K562 (cell line): ENCODE data around the gene EXOC3L2. TPM values are rescaled to one million over a fixed set of nuclear protein-coding genes. Genes with fewer than 3 reads are reported as not detected.
A peak's percentile ranks its signal among the peaks of the same experiment; 100 is the strongest.

Experiments used
- ATF7 ChIP-seq: fragments of 450-650 bp; IDR thresholded peaks from 2 replicates; pipeline ENCODE4 v1.7.1; 2014; ENCODE audit warnings: mild to moderate bottlenecking, moderate library complexity
- BCOR ChIP-seq: fragments of 450-650 bp; IDR thresholded peaks from 2 replicates; pipeline ENCODE4 v1.6.1; 2016
- CREB1 ChIP-seq, 2 experiments: sonication (generic) in 1 of 2; formaldehyde crosslinking in 1 of 2; IDR thresholded peaks; 2 replicates each; pipeline versions ENCODE4 v1.6.1 to v1.8.0; 2012 to 2022; ENCODE audit warnings: inconsistent platforms in 1 of 2, mild to moderate bottlenecking in 1 of 2, missing genetic modification reagents in 1 of 2, moderate library complexity in 1 of 2
- CREM ChIP-seq: IDR thresholded peaks from 2 replicates; pipeline ENCODE4 v1.6.1; 2014; ENCODE audit warnings: antibody characterized with exemption, low read depth
- DIDO1 ChIP-seq: fragments of 450-650 bp; IDR thresholded peaks from 2 replicates; pipeline ENCODE4 v1.6.1; 2016; ENCODE audit warnings: low read depth, missing biosample characterization, missing genetic modification characterization
- MTA3 ChIP-seq: fragments of 450-650 bp; formaldehyde crosslinking; IDR thresholded peaks from 2 replicates; pipeline ENCODE4 v1.6.1; 2017; ENCODE audit warnings: mild to moderate bottlenecking, borderline replicate concordance
- RBM25 ChIP-seq: fragments of 200-400 bp; formaldehyde crosslinking; IDR thresholded peaks from 2 replicates; pipeline ENCODE4 v1.6.1; 2018; ENCODE audit warnings: low read length, low read depth, moderate library complexity; ENCODE audit not compliant: severe bottlenecking
- SMARCA5 ChIP-seq: fragments of 450-650 bp; IDR thresholded peaks from 2 replicates; pipeline ENCODE4 v1.6.1; 2016
- TARDBP ChIP-seq: fragments of 450-650 bp; IDR thresholded peaks from 2 replicates; pipeline ENCODE4 v1.6.1; 2016
- TEAD4 ChIP-seq, 2 experiments: sonication (generic) in 1 of 2; formaldehyde crosslinking in 1 of 2; IDR thresholded peaks; 2 replicates each; pipeline versions ENCODE4 v1.6.1 to v1.8.0; 2012 to 2022; ENCODE audit warnings: borderline replicate concordance in 1 of 2, inconsistent platforms in 1 of 2, low read length in 1 of 2, mild to moderate bottlenecking in 1 of 2, missing genetic modification reagents in 1 of 2
- ZC3H11A ChIP-seq: IDR thresholded peaks from 2 replicates; pipeline ENCODE4 v1.6.1; 2012; ENCODE audit warnings: low read depth, low read length, improper control_type of control experiment
- ZNF717 ChIP-seq: fragments of 250-450 bp; sonication (Bioruptor Pico); IDR thresholded peaks from 2 replicates; pipeline ENCODE4 v1.5.0; 2021
- polyA plus RNA-seq, 8 experiments: library from polyadenylated mRNA; depleted of rRNA in 4 of 8; stranded (reverse) in 5 of 8; unstranded in 3 of 8; fragments of >200 nt; fragmentation: Nextera tagmentation in 2 of 8; fragmentation: Illumina TruSeq in 1 of 8; extraction: Ambion mirVana in 2 of 8; extraction: Trizol in 1 of 8; gene quantifications; 2 replicates each; pipeline versions ENCODE4 v1.2.1 to v1.2.3, GENCODE V29; 2011 to 2014; ENCODE audit warnings: inconsistent platforms in 1 of 8, missing spikeins in 1 of 8
- total RNA-seq, 7 experiments: library from RNA; depleted of rRNA in 6 of 7; stranded (reverse); fragments of >200 nt in 6 of 7; fragmentation: Illumina TruSeq in 2 of 7; extraction: Trizol in 2 of 7; gene quantifications; 2 replicates each; pipeline versions ENCODE4 v1.2.1 to v1.2.3, GENCODE V29; 2011 to 2021; ENCODE audit warnings: low replicate concordance in 1 of 7
- TF ChIP-seq, protein P1 (sequence below): fragments of 450-650 bp; formaldehyde crosslinking; IDR thresholded peaks from 2 replicates; pipeline ENCODE4 v1.4.0; 2020; ENCODE audit warnings: mild to moderate bottlenecking, mixed read lengths
- TF ChIP-seq, protein P2 (sequence below): sonication (generic); formaldehyde crosslinking; IDR thresholded peaks from 2 replicates; pipeline ENCODE4 v1.8.0; 2022; ENCODE audit warnings: missing genetic modification reagents, mild to moderate bottlenecking, moderate library complexity, borderline replicate concordance
- TF ChIP-seq, protein P3 (sequence below), 2 experiments: fragments of 450-650 bp in 1 of 2; sonication (generic) in 1 of 2; formaldehyde crosslinking in 1 of 2; IDR thresholded peaks in 1 of 2; conservative IDR thresholded peaks in 1 of 2; 2 replicates each; pipeline versions ENCODE4 v1.6.1 to v1.8.1; 2016 to 2023; ENCODE audit warnings: mild to moderate bottlenecking in 2 of 2, moderate library complexity in 2 of 2, inconsistent platforms in 1 of 2, missing genetic modification reagents in 1 of 2

EXOC3L2 gene
- total and polyA plus RNA-seq, 9 of the 15 experiments (the other 6 are each of a cell fraction or from before 2014, with no cell fraction given), result 0.31 to 19.0 (median 2.4) TPM

DNA sequence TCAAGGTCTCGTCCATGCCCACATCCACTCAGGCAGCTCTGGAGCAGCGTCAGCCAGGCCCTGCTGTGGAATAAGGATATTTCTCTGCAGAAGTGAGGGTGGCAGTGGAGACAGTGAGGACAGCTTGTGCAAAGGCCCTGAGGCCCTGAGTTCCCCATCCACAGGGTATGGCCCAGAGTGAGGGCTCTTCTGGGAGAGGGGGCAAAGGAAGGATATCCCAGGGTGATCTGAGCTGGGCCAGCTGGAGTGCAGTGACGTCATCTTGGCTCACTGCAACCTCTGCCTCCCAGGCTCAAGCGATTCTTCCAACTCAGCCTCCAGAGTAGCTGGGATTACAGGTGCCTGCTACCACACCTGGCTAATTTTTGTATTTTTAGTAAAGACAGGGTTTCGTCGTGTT is 17.4 kb upstream of the EXOC3L2 start (continued):
- TF ChIP-seq ZNF717 (CRISPR knock-in tag) (no peak), MTA3 (no peak), CREM (peak; percentile 76), TEAD4 (IDR thresholded peaks at IDR 0.05; ENCODE audit: low read length) (no peak), TEAD4 (CRISPR knock-in tag; IDR thresholded peaks at IDR 0.05; ENCODE audit: borderline replicate concordance) (no peak), ATF7 (peak; percentile 93), ZC3H11A (no peak), TARDBP (no peak), BCOR (peak; percentile 77), RBM25 (peak; percentile 95), DIDO1 (tag) (no peak), SMARCA5 (peak; percentile 93), CREB1 (IDR thresholded peaks at IDR 0.05) (no peak), CREB1 (CRISPR knock-in tag; IDR thresholded peaks at IDR 0.05) (peak; percentile 44; the same call in 1 of the 2 replicates)
- TF ChIP-seq, protein P1, sequence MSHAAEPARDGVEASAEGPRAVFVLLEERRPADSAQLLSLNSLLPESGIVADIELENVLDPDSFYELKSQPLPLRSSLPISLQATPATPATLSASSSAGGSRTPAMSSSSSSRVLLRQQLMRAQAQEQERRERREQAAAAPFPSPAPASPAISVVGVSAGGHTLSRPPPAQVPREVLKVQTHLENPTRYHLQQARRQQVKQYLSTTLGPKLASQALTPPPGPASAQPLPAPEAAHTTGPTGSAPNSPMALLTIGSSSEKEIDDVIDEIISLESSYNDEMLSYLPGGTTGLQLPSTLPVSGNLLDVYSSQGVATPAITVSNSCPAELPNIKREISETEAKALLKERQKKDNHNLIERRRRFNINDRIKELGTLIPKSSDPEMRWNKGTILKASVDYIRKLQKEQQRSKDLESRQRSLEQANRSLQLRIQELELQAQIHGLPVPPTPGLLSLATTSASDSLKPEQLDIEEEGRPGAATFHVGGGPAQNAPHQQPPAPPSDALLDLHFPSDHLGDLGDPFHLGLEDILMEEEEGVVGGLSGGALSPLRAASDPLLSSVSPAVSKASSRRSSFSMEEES, result no peak
- TF ChIP-seq, protein P2, sequence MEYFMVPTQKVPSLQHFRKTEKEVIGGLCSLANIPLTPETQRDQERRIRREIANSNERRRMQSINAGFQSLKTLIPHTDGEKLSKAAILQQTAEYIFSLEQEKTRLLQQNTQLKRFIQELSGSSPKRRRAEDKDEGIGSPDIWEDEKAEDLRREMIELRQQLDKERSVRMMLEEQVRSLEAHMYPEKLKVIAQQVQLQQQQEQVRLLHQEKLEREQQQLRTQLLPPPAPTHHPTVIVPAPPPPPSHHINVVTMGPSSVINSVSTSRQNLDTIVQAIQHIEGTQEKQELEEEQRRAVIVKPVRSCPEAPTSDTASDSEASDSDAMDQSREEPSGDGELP (CRISPR knock-in tag), result peak; percentile 52; the same call in 1 of the 2 replicates
- TF ChIP-seq, protein P3, sequence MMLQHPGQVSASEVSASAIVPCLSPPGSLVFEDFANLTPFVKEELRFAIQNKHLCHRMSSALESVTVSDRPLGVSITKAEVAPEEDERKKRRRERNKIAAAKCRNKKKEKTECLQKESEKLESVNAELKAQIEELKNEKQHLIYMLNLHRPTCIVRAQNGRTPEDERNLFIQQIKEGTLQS (IDR thresholded peaks at IDR 0.05), result peak; percentile 93
- TF ChIP-seq, protein P3 (CRISPR knock-in tag; conservative IDR thresholded peaks at IDR 0.05), result no peak
